Thoracic aorta (tissue), 2 donors: ENCODE measurements around the gene DDX24. TPM values are rescaled to one million over a fixed set of nuclear protein-coding genes. Genes with fewer than 3 reads are reported as not detected.

ENCODE experiments used
- ATAC-seq: fragments of 150-250 bp; one replicate; pipeline ENCODE4 v1.8.0; 2017; ENCODE audit warnings: low read depth; ENCODE audit not compliant: insufficient number of reproducible peaks, low FRiP score
- DNase-seq: peaks from one replicate; pipeline ENCODE4 v3.0.0-alpha.2; 2020; ENCODE audit warnings: low spot score
- H3K27ac ChIP-seq, 2 donors: fragments of 200-600 bp; sonication (generic); 1 replicate in 1 of 2; 2 replicates in 1 of 2; pipeline ENCODE4 v1.5.1; 2016; ENCODE audit warnings: mild to moderate bottlenecking in 2 of 2, moderate library complexity in 2 of 2
- H3K27me3 ChIP-seq: fragments of 200-600 bp; sonication (generic); replicated peaks from 2 replicates; pipeline ENCODE4 v1.6.0; 2016; ENCODE audit warnings: mild to moderate bottlenecking; ENCODE audit not compliant: insufficient read depth
- H3K36me3 ChIP-seq: fragments of 200-600 bp; sonication (generic); one replicate; pipeline ENCODE4 v1.5.1; 2016
- H3K4me1 ChIP-seq, 2 donors: fragments of 200-600 bp; sonication (generic); 1 replicate in 1 of 2; 2 replicates in 1 of 2; pipeline versions ENCODE4 v1.5.1 to v1.6.0; 2016; ENCODE audit warnings: low read depth in 2 of 2, mild to moderate bottlenecking in 1 of 2; ENCODE audit not compliant: control insufficient read depth in 1 of 2
- H3K4me3 ChIP-seq: fragments of 200-600 bp; sonication (generic); 2 replicates; pipeline ENCODE4 v1.5.1; 2016; ENCODE audit warnings: mild to moderate bottlenecking
- H3K9me3 ChIP-seq: fragments of 200-600 bp; sonication (generic); 2 replicates; pipeline ENCODE4 v1.5.1; 2016
- CTCF ChIP-seq: fragments of 200-600 bp; sonication (generic); IDR thresholded peaks from one replicate; pipeline ENCODE4 v1.5.1; 2019; ENCODE audit warnings: antibody characterized with exemption
- total RNA-seq, 2 donors: library from RNA; depleted of rRNA; stranded (reverse); fragments of >200 nt; gene quantifications; one replicate each; pipeline versions ENCODE4 v1.1.0 to v1.2.3, GENCODE V29; 2016

DDX24 gene
- total RNA-seq, 2 donors from 2014 or later, result 139 to 228 TPM

GRCh38 chr14:94029265-94029664 lies 51.7 kb downstream of the DDX24 start:
- Histone ChIP-seq H3K4me1 (no peaks in the 10 kb centered on the region), H3K9me3 (no peaks in the 10 kb centered on the region), H3K27me3 (no peaks in the 10 kb centered on the region), H3K36me3 (no peaks in the 10 kb centered on the region), H3K27ac (no peak overlapping the region), H3K4me3 (no peak overlapping the region)
- no peak for TF ChIP-seq CTCF
- ATAC-seq (no peak), DNase-seq (no peak)

GRCh38 chr14:94028450-94028826 lies 52.6 kb downstream of the DDX24 start:
- ATAC-seq (no peak), DNase-seq (no peak)
- no peak for TF ChIP-seq CTCF
- no peak overlapping the region for H3K4me3 ChIP-seq
- no peaks in the 10 kb centered on the region for H3K9me3 ChIP-seq
- H3K27me3 ChIP-seq, result no peaks in the 10 kb centered on the region
- H3K27ac ChIP-seq, result no peak overlapping the region
- no peaks in the 10 kb centered on the region for H3K4me1 ChIP-seq
- no peaks in the 10 kb centered on the region for H3K36me3 ChIP-seq

- no peaks in the 10 kb centered on the region for H3K9me3 ChIP-seq
- DNase-seq (no peak), ATAC-seq (no peak)
- no peaks in the 10 kb centered on the region for H3K4me1 ChIP-seq
- no peak overlapping the region for H3K4me3 ChIP-seq
- no peaks in the 10 kb centered on the region for H3K27me3 ChIP-seq
- H3K36me3 ChIP-seq, result no peaks in the 10 kb centered on the region
- no peak for TF ChIP-seq CTCF
- no peak overlapping the region for H3K27ac ChIP-seq
Observed at GRCh38 chr14:94027566-94028449, 53.2 kb downstream of the DDX24 start.

- DNase-seq, result no peak
- Histone ChIP-seq H3K9me3 (no peaks in the 10 kb centered on the region), H3K4me1 (no peaks in the 10 kb centered on the region), H3K4me3 (peak overlapping the region; percentile 78), H3K27me3 (no peaks in the 10 kb centered on the region), H3K27ac (no peak overlapping the region), H3K36me3 (no peaks in the 10 kb centered on the region)
- TF ChIP-seq CTCF, result no peak
- no peak for ATAC-seq
Observed at GRCh38 chr14:94026889-94027469, 54.0 kb downstream of the DDX24 start.

- ATAC-seq (peak; percentile 96), DNase-seq (peak; percentile 91)
- H3K36me3 ChIP-seq, result no peaks in the 10 kb centered on the region
- TF ChIP-seq CTCF, result no peak
- no peaks in the 10 kb centered on the region for H3K27me3 ChIP-seq
- no peaks in the 10 kb centered on the region for H3K4me1 ChIP-seq
- H3K4me3 ChIP-seq, result peak within 1 kb of the TSS; percentile 78
- no peaks in the 10 kb centered on the region for H3K9me3 ChIP-seq
- no peak within 1 kb of the TSS for H3K27ac ChIP-seq
Observed at GRCh38 chr14:94026173-94026888, 54.7 kb downstream of the DDX24 start, which contains the start of gene OTUB2. OTUB2 (plus strand) TSS chr14:94026340; CDS start chr14:94026538, 198 bp downstream.
